ENCODE results near the gene S100A14. TPM values are rescaled to one million over a fixed set of nuclear protein-coding genes. Genes with fewer than 3 reads are reported as not detected.
A peak's percentile ranks its signal among the peaks of the same experiment; 100 is the strongest.

Gene S100A14
- total RNA-seq, 1 experiment from 2014 or later, result 252 TPM

GRCh38 chr1:153646672-153647345 lies 30.7 kb upstream of the S100A14 start:
- intact Hi-C loops (cut with micrococcal nuclease), result no loop called here
- ATAC-seq (peak; percentile 17), DNase-seq (ENCODE audit: low read depth, low spot score) (no peak)
- Histone ChIP-seq H3K9me3 (ENCODE audit: control insufficient read depth in 1 of 2, insufficient read depth in 1 of 2, low read depth in 1 of 2, low read length in 2 of 2) (no peaks in the 10 kb centered on the region), H3K9me2 (ENCODE audit: insufficient read depth) (no peaks in the 10 kb centered on the region), H3K4me1 (ENCODE audit: control insufficient read depth in 1 of 2, insufficient read depth in 2 of 2, low read length in 2 of 2) (peaks cover 0 to 4% of the 10 kb centered on the region in 2 experiments; a peak in 2 of 4 replicates), H3K27me3 (ENCODE audit: insufficient read depth, low read length) (no peaks in the 10 kb centered on the region), H4K20me1 (ENCODE audit: insufficient read depth) (peaks cover 6% of the 10 kb centered on the region; the same call in 1 of the 2 replicates), H3K4me2 (ENCODE audit: low read length) (no peak overlapping the region), H3K9ac (ENCODE audit: low read length) (no peak overlapping the region), H3K36me3 (ENCODE audit: control insufficient read depth in 1 of 2, insufficient read depth in 2 of 2, low read length in 2 of 2) (peaks cover 41 to 44% of the 10 kb centered on the region in 2 experiments), H3K27ac (ENCODE audit: low read depth, low read length) (no peak overlapping the region), H2AFZ (ENCODE audit: low read depth, low read length, poor library complexity, severe bottlenecking) (no peak overlapping the region), H3K79me2 (ENCODE audit: insufficient read depth, low read length) (peaks cover 33% of the 10 kb centered on the region), H3K4me3 (replicated peaks in 1 of 2; ENCODE audit: low read depth in 1 of 2, low read length in 2 of 2) (no peak overlapping the region)
- ChIA-PET RAD21 (ENCODE audit: low non-redundant PET in 1 of 2, low total read pairs in 2 of 2, uncharacterized antibody in 2 of 2, unreplicated experiment in 2 of 2) (no interaction called here), POLR2A (interaction anchor here (1.2 kb wide), 1 partner anchor 13 kb away, joined by 3 read pairs; the partner anchor contains the start of gene CHTOP), CTCF (interaction anchor here (1.6 kb wide), 1 partner anchor 74 kb away, joined by 4 read pairs; no protein-coding TSS in a partner anchor)
- no TSS peak for BruUV-seq (replicated peaks)
- TF ChIP-seq POLR2A (IDR thresholded peaks at IDR 0.05; ENCODE audit: borderline replicate concordance, extremely low read depth, insufficient read depth, insufficient read length), result no peak
- TF ChIP-seq ZFX (IDR thresholded peaks at IDR 0.05), result no peak
- TF ChIP-seq POLR2AphosphoS5 (IDR thresholded peaks at IDR 0.05; ENCODE audit: low read depth, low read length), result peak; percentile 42

GRCh38 chr1:153643816-153644215 lies 27.7 kb upstream of the S100A14 start:
- no peak overlapping the region for H3K27ac ChIP-seq (ENCODE audit: low read depth, low read length)
- H4K20me1 ChIP-seq (ENCODE audit: insufficient read depth), result peaks cover 6% of the 10 kb centered on the region; the same call in 1 of the 2 replicates
- H3K79me2 ChIP-seq (ENCODE audit: insufficient read depth, low read length), result peaks cover 63% of the 10 kb centered on the region
- POLR2A ChIA-PET, result interaction anchor here (2.9 to 3.0 kb wide), 2 partner anchors 10 to 17 kb away, joined by 8 to 27 read pairs; partner anchors contain the start of genes CHTOP and S100A13
- no peak overlapping the region for H3K4me2 ChIP-seq (ENCODE audit: low read length)
- H3K9me2 ChIP-seq (ENCODE audit: insufficient read depth), result no peaks in the 10 kb centered on the region
- ATAC-seq (no peak), DNase-seq (ENCODE audit: low read depth, low spot score) (no peak)
- H2AFZ ChIP-seq (ENCODE audit: low read depth, low read length, poor library complexity, severe bottlenecking), result no peak overlapping the region
- RAD21 ChIA-PET (ENCODE audit: low non-redundant PET in 1 of 2, low total read pairs in 2 of 2, uncharacterized antibody in 2 of 2, unreplicated experiment in 2 of 2), result no interaction called here
- H3K36me3 ChIP-seq (ENCODE audit: control insufficient read depth in 1 of 2, insufficient read depth in 2 of 2, low read length in 2 of 2), result peaks cover 70 to 72% of the 10 kb centered on the region in 2 experiments
- no TSS peak for BruUV-seq (replicated peaks)
- no peak overlapping the region for H3K9ac ChIP-seq (ENCODE audit: low read length)
- peaks cover 0 to 4% of the 10 kb centered on the region in 2 experiments; a peak in 1 of 4 replicates for H3K4me1 ChIP-seq (ENCODE audit: control insufficient read depth in 1 of 2, insufficient read depth in 2 of 2, low read length in 2 of 2)
- no peaks in the 10 kb centered on the region for H3K27me3 ChIP-seq (ENCODE audit: insufficient read depth, low read length)
- CTCF ChIA-PET, result interaction anchor here (0.8 to 1.3 kb wide), 2 partner anchors 72 to 111 kb away, joined by 3 to 4 read pairs; no protein-coding TSS in a partner anchor
- no peaks in the 10 kb centered on the region for H3K9me3 ChIP-seq (ENCODE audit: control insufficient read depth in 1 of 2, insufficient read depth in 1 of 2, low read depth in 1 of 2, low read length in 2 of 2)
- intact Hi-C loops (cut with micrococcal nuclease), result no loop called here
- no peak overlapping the region for H3K4me3 ChIP-seq (replicated peaks in 1 of 2; ENCODE audit: low read depth in 1 of 2, low read length in 2 of 2)
- TF ChIP-seq EZH2 (IDR thresholded peaks at IDR 0.05), result no peak
- no peak for TF ChIP-seq CTCF (IDR thresholded peaks at IDR 0.05 in 2 of 3, conservative IDR thresholded peaks at IDR 0.05 in 1 of 3; ENCODE audit: borderline replicate concordance in 1 of 3, insufficient read depth in 1 of 3, low read depth in 2 of 3, low read length in 2 of 3)
- no peak for TF ChIP-seq SRF (IDR thresholded peaks at IDR 0.05; ENCODE audit: low read depth)
- TF ChIP-seq CEBPB (IDR thresholded peaks at IDR 0.05; ENCODE audit: low read depth), result no peak
- no peak for TF ChIP-seq YY1 (IDR thresholded peaks at IDR 0.05; ENCODE audit: extremely low read depth, insufficient replicate concordance, low read depth, low read length)
- no peak for TF ChIP-seq JUND (IDR thresholded peaks at IDR 0.05)
- TF ChIP-seq EGR1 (IDR thresholded peaks at IDR 0.05; ENCODE audit: low read depth), result no peak
- no peak for TF ChIP-seq TCF7L2 (IDR thresholded peaks at IDR 0.05; ENCODE audit: borderline replicate concordance, extremely low read depth, insufficient read depth, insufficient read length)
- TF ChIP-seq MAX (IDR thresholded peaks at IDR 0.05), result no peak
- TF ChIP-seq RAD21 (IDR thresholded peaks at IDR 0.05; ENCODE audit: low read depth), result no peak
- TF ChIP-seq SIN3A (IDR thresholded peaks at IDR 0.05; ENCODE audit: low read depth), result no peak
- TF ChIP-seq ZNF274 (IDR thresholded peaks at IDR 0.05; ENCODE audit: low read depth, low read length), result no peak
- no peak for TF ChIP-seq POLR2A (IDR thresholded peaks at IDR 0.05; ENCODE audit: borderline replicate concordance, extremely low read depth, insufficient read depth, insufficient read length)

Measured in HCT116 (cell line).